ENCODE measurements around the gene SIL1. TPM values are rescaled to one million over a fixed set of nuclear protein-coding genes. Genes with fewer than 3 reads are reported as not detected.

Gene SIL1
- polyA plus RNA-seq, 4 donors = 43.7 to 55.8 (median 50.1) TPM

DNA sequence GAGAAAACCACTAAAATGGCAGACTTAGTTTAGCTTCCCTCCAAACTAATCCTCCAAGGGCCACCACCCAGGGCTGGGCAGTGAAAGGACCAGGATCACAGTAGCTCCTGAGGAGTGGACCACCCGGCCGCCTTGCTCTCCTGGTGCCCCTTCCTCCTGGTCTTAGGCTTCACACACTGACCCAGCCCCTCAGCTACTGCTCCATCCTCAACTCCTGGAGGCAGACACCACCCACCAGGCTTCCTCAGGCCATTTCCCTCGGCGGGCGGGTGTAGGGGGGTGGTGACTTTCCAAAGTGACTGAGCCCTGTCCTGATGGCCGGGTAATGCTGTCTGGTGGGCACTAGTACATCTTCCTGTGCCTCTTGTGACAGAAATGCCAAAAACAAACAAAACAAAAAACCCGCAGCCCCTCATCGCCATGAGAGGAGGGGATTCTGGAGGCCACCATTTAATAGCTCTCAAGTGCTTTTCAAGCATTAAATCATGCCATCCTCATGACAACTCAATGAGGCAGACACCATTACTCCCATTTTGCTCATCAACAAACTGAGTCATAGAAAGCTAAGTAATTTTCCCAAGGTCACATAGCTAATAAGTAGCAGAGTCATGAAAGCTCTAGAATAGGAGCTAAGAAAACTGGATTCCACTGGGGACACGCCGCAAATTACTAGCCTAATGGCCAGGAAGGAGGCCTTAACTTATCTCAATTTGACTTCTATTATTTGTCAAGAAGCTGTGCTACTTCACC, 231.8 kb downstream of the SIL1 start:
- DNase-seq (ENCODE audit: low read depth in 4 of 4, low spot score in 2 of 4) = no peak

- no peak for DNase-seq (ENCODE audit: low read depth in 4 of 4, low spot score in 2 of 4)
Measured at GRCh38 chr5:138965626-138966025, 232.5 kb downstream of the SIL1 start.

DNA sequence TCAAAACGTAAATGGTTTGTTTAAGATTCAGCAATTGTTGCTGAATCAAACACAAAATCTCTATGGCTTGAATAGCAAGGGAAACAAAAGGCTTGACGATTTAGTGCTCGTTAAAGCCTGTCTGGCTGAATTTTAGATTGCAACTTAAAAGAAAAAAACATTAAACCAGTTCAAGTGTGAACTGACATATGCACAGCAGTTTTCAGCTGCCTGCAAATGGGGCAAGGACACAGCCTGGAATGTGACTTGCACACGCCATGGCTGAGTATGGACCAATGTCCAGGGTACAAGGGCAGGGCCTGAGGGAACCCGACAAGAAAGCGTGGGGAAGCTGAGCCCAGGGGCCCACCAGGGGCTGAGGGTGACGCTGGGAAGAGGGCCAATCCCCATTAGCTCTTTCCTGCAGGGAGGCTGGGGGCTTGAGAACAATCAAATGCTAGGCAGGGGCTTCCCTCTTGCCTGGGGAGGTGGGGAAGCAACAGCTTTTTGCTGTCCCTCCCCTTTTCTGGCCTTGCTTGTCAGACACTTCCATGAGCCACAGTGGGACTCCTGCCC, 233.4 kb downstream of the SIL1 start:
- DNase-seq (ENCODE audit: low read depth in 4 of 4, low spot score in 2 of 4) = no peak

DNA sequence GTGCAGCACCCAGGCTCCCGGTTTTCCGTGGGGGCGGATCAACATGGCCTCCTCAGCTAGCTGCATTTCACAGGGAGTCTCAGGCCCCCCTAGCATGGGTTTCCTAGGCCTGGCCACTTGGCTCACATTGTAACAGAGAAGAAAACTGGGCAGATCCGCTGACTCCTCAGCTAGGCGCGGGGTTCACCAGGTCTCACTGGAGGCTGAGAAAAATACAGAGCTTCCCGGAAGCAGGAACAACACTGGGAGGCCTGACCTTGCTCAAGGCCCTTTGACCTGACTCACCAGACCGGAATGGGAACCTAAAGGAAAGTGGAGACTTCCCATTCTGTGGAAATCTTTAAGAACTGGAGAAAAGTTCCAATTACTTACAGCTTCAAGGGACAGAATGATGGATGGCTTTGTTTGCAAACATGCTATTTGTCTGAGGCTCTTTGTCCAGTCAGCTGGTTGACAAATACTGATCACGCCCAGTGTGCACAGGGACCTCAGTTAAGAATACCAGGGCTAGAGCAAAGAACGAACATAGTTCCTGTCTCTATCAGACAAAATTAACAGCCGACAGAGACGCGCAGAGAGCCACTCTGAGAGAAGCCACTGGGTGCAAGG, 234.3 kb downstream of the SIL1 start:
- no peak for DNase-seq (ENCODE audit: low read depth in 4 of 4, low spot score in 2 of 4)

GRCh38 chr5:138962614-138963370, 235.4 kb downstream of the SIL1 start:
- DNase-seq (ENCODE audit: low read depth in 4 of 4, low spot score in 2 of 4) = no peak

GRCh38 chr5:138961729-138962128, 236.4 kb downstream of the SIL1 start:
- DNase-seq (ENCODE audit: low read depth in 4 of 4, low spot score in 2 of 4) = no peak

GRCh38 chr5:138961221-138961620, 236.9 kb downstream of the SIL1 start:
- no peak for DNase-seq (ENCODE audit: low read depth in 4 of 4, low spot score in 2 of 4)

GRCh38 chr5:138960145-138960692, 237.9 kb downstream of the SIL1 start:
- DNase-seq (ENCODE audit: low read depth in 4 of 4, low spot score in 2 of 4) = no peak

- DNase-seq (ENCODE audit: low read depth in 4 of 4, low spot score in 2 of 4) = no peak
Measured at GRCh38 chr5:138956801-138957200, 241.4 kb downstream of the SIL1 start.

DNA sequence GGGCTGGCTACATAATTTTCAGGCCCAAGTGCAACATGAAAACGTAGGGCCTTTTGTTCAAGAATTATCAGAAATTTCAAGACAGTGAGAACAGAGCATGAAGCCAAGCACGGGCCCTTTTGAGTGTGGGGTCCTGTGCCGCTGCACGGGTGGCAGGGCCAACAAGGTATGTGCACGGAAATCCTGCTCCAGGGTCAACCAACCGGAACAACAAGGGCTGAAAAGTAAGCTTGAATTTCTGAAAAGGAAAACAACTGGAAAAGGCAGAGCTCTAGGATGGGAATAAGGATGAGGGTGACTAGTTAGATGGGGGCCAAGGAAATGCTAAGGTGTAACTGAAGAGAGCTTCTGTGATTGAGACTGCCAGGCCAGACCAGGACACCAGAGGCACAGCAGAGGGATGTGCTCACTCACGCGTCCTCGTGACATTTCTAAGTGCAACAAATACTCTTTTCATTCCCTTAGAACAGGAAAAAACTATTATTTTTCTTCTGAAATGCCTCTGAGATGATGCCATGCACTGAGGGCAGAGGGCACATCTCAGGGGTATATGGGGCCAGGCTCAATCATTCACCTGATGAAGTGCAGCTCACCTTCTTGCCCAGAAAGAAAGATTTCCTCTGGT, 242.4 kb downstream of the SIL1 start:
- DNase-seq (ENCODE audit: low read depth in 4 of 4, low spot score in 2 of 4) = no peak

DNA sequence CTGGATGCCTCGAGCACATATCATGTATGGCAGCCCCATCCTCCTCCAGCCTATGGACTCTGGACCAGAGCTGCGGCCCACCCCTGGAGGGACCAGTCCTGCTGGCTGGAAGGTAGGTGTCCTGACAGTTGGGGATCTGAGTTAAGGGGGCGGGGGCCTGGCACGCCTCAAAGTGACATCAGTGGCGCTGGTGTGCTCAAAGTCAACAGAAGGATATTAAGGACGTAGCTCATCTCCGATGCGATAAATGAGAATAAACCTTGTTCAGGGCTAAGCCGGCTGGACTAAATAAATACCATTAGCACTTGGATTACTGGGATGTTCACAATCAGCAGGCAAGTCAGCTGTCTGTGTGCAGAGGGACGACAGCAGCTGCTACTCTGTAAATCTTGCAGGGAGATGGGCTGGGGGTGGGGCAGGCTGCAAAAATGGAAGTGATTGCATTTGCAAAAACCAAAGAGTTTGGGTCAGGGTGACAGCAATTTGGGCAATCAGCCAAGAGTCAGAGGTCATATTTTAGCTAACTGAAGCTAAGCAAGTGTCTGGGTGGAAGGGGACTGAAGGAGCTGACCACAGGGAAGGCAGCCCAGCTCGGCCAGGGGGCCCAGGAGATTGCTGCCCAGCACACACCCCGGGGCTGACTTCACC, 243.0 kb downstream of the SIL1 start:
- no peak for DNase-seq (ENCODE audit: low read depth in 4 of 4, low spot score in 2 of 4)

DNA sequence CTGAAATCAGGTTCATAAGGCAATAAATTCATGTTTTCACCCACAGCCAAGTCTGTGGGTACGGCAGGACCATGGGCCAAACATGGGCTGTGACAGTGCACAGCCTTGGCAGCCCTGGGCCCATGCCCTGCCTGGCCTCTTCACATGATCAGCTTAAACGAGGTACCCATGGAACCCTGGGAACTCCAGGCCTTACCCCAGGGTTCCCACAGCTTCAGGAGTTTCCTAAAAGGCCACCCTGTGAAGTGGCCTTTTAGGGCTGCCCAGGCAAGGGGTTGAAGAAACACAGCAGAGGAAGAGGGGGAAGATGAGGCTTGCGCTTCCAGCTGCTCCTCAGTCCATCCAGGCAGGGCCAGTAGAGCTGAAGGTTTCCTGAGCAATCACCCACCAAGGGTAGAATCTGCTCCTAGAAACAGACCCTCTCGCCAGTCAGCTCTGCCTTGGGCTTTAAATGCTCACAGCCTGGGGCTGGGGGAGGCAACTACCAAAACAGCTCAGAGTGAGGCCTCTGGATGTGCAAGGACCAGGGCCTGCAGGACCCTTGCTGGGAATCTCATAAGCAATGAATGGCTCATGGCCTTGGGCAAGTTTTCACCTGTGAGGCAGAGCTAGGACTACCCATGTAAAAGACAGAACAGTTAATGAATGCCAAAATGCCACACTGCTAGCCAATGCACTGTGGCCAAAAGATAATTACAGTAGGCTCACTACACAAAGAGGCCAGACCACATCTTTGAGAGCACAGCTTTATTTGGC, 243.7 kb downstream of the SIL1 start:
- no peak for DNase-seq (ENCODE audit: low read depth in 4 of 4, low spot score in 2 of 4)

GRCh38 chr5:138953387-138954256, 244.5 kb downstream of the SIL1 start:
- no peak for DNase-seq (ENCODE audit: low read depth in 4 of 4, low spot score in 2 of 4)

DNA sequence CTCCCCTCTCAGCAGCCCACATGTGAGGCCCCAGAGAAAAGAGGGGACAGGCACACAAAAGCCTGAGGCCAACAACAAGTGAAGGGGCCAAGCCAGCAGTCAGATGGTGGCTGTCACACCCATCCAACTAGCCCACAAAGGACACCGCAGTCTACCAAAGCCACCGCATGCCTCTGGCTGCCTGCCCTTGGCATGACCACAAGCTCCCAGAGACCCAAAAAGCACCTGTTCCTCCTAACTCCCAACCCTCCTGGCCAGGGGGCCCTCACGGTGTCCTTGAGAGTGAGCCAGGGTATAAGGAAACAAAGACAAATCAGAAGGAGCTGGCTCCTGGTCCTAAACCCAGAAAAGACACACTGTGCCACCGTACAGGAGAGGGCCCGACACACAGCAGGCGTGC, 245.2 kb downstream of the SIL1 start:
- DNase-seq (ENCODE audit: low read depth in 4 of 4, low spot score in 2 of 4) = no peak

DNA sequence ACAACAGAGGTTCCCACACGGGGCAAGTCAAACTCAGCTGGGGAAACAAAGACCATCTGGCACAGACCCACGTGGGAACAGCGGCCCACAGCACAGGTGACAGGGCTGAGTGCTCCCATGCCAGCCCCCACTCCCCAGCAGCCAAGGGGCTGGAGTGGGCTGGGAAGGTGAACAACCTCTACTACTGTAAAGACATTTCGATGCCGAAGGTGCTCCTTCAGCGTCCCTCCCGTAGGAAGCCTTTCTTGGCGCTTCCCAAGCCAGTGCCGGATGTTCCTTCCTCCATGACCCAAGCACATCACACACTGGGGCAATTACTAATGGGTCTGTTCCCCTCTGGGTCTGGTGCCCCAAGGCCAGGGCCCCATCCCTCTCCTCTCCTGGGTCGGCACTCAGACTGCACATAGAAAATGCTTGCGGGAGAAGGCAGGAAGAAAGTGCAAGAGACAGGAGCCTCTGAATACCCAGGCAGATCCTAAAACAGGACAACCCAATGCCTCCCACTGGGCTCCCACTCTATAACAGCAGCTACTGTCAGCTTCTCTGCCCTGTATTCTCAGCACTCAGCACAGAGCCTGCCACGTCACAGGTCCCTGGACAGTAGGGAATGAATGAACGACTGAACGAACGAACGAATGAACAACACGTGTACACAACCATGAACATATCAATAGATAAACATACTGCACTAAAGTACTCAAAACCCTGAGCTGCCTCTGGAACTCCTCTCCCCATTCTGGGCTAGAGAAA, 246.0 kb downstream of the SIL1 start:
- DNase-seq (ENCODE audit: low read depth in 4 of 4, low spot score in 2 of 4) = no peak

DNA sequence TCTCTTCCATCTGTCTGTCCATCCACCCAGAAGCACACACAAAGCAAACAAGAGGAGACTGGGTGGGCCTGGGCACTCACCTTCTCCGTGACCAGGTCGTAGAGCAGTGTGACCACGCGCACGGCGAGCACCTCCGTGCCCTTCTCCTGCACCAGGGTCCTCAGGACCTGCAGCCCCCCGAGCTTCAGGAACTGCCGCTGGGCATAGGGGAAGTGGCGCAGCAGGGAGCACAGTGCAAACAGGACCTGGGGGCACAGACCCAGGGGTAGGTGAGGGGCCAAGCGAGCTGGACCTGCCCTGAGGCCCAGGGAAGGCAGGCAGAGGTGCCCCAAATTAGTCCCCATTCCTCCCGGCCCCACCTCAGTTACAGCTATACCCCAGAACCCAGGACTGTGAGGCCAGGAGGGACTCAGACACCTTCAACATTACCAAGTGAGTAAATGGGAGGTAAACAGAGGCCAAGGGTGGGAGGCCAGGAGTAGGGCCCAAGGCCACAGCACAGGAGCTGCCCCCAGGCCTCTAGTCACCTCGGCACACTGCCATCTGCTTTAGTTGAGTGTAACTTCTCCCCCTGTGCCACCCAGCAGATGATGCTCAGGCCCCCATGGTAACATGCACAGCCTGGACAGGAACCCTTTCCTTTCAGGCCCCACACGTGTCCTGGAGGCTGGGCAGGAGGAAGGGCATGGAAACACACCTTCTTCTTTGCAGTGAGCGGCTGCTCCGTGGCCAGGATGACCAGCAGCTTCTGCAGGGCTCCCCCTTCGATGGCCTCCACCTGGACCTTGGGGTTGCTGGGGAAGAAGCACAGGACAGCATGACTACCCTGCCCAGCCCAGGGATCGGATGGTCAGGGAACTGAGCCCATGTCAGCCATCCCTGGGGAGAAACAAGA, 246.8 kb downstream of the SIL1 start:
- DNase-seq (ENCODE audit: low read depth in 4 of 4, low spot score in 2 of 4) = no peak

Data from left renal cortex interstitium (tissue), 4 donors.